Kidney (tissue), 14 donors: ENCODE results near the gene TBC1D12. TPM values are rescaled to one million over a fixed set of nuclear protein-coding genes. Genes with fewer than 3 reads are reported as not detected.

Experiments used
- DNase-seq, 5 donors: peaks; one replicate each; pipeline ENCODE4 v3.0.0-alpha.2; 2013 to 2020
- FAIRE-seq: peaks from 2 replicates; lab custom pipeline; 2012; peaks lifted over from hg19 to GRCh38; lab: Jason Lieb, UNC
- H3K27ac ChIP-seq, 2 donors: one replicate each; pipeline ENCODE4 v1.7.0; 2013; ENCODE audit warnings: low read depth in 2 of 2, low read length in 2 of 2, inconsistent platforms in 1 of 2
- H3K27me3 ChIP-seq: one replicate; pipeline ENCODE4 v1.7.1; 2013; ENCODE audit warnings: low read length, inconsistent platforms; ENCODE audit not compliant: control insufficient read depth, insufficient read depth
- H3K36me3 ChIP-seq, 3 donors: one replicate each; pipeline versions ENCODE4 v1.7.0 to v1.7.1; 2013; ENCODE audit warnings: low read length in 3 of 3, control low read depth in 1 of 3, inconsistent platforms in 1 of 3; ENCODE audit not compliant: insufficient read depth in 3 of 3, control insufficient read depth in 2 of 3
- H3K4me1 ChIP-seq, 3 donors: one replicate each; pipeline versions ENCODE4 v1.7.0 to v1.7.1; 2013; ENCODE audit warnings: low read length in 3 of 3, inconsistent platforms in 1 of 3, low read depth in 1 of 3; ENCODE audit not compliant: control insufficient read depth in 2 of 3, insufficient read depth in 2 of 3
- H3K4me3 ChIP-seq, 3 donors: one replicate each; pipeline versions ENCODE4 v1.7.0 to v1.8.1; 2013; ENCODE audit warnings: low read length in 3 of 3, control low read depth in 1 of 3, inconsistent platforms in 1 of 3
- H3K9ac ChIP-seq, 3 donors: one replicate each; pipeline versions ENCODE4 v1.7.0 to v1.7.1; 2013; ENCODE audit warnings: low read length in 3 of 3, control low read depth in 1 of 3, inconsistent platforms in 1 of 3
- H3K9me3 ChIP-seq, 3 donors: one replicate each; pipeline versions ENCODE4 v1.7.0 to v1.7.1; 2013; ENCODE audit warnings: low read length in 3 of 3, control low read depth in 1 of 3, inconsistent platforms in 1 of 3; ENCODE audit not compliant: control insufficient read depth in 2 of 3, insufficient read depth in 1 of 3
- CTCF ChIP-seq: IDR thresholded peaks from 3 replicates; pipeline ENCODE4 v1.5.1; 2012; ENCODE audit warnings: mild to moderate bottlenecking, moderate library complexity, borderline replicate concordance; ENCODE audit not compliant: insufficient read depth; ENCODE audit errors: extremely low read depth
- intact Hi-C: fragments of 100-400 bp; cut with DNase I; formaldehyde crosslinking; loops from one replicate; pipeline ENCODE4 v1.11.1; 2022
- polyA plus RNA-seq: library from polyadenylated mRNA; stranded (reverse); fragments of 350-450 nt; fragmentation: Illumina TruSeq; extraction: RNeasy Lipid Tissue Mini Kit (QIAGEN cat#74804); gene quantifications from one replicate; pipeline ENCODE4 v1.2.3, GENCODE V29; 2014; ENCODE audit warnings: low read depth, low replicate concordance; ENCODE audit not compliant: insufficient read depth
- total RNA-seq: library from RNA; stranded (reverse); fragmentation: NEBNext Ultra II Directional; extraction: Animal tissue kit (Norgen Biotek cat#: 25700); gene quantifications from one replicate; pipeline ENCODE4 v1.2.1, GENCODE V29; 2021
- donor health status: control.
- donor health status: control.
- donor health status: control.
- donor health status: control.
- donor health status: control.
- donor health status: DM: yes; HTN: yes; CAD: no.
- donor health status: Normal renal cell carcinoma (clear cell type).

The TBC1D12 gene
- total and polyA plus RNA-seq, 2 donors from 2014 or later: 4.4 to 13.1 TPM

- intact Hi-C loops: no loop called here
- no peak for TF ChIP-seq CTCF
- Histone ChIP-seq H3K27ac (no peak overlapping the region), H3K36me3 (no peaks in the 10 kb centered on the region), H3K4me3 (no peak overlapping the region), H3K4me1 (no peaks in the 10 kb centered on the region), H3K27me3 (no peaks in the 10 kb centered on the region), H3K9ac (no peak overlapping the region), H3K9me3 (peaks cover 0 to 9% (median 0%) of the 10 kb centered on the region in 3 donors)
- no peak for FAIRE-seq
- DNase-seq: no peak
Observed at GRCh38 chr10:94465684-94466083, 63.3 kb downstream of the TBC1D12 start.

GRCh38 chr10:94481410-94481809 is 79.1 kb downstream of the TBC1D12 start:
- Histone ChIP-seq H3K4me1 (no peaks in the 10 kb centered on the region), H3K27ac (no peak overlapping the region), H3K9ac (no peak overlapping the region), H3K9me3 (peaks cover 0 to 6% (median 0%) of the 10 kb centered on the region in 3 donors), H3K27me3 (no peaks in the 10 kb centered on the region), H3K36me3 (no peaks in the 10 kb centered on the region), H3K4me3 (no peak overlapping the region)
- DNase-seq (no peak), FAIRE-seq (no peak)
- intact Hi-C loops: no loop called here
- TF ChIP-seq CTCF: no peak

GRCh38 chr10:94483970-94484369 is 81.6 kb downstream of the TBC1D12 start:
- no peaks in the 10 kb centered on the region for H3K27me3 ChIP-seq
- H3K4me1 ChIP-seq: no peaks in the 10 kb centered on the region
- H3K4me3 ChIP-seq: no peak overlapping the region
- no peak for FAIRE-seq
- intact Hi-C loops: no loop called here
- TF ChIP-seq CTCF: no peak
- H3K36me3 ChIP-seq: no peaks in the 10 kb centered on the region
- H3K9me3 ChIP-seq: peaks cover 0 to 6% (median 0%) of the 10 kb centered on the region in 3 donors
- no peak overlapping the region for H3K9ac ChIP-seq
- DNase-seq: no peak
- no peak overlapping the region for H3K27ac ChIP-seq

GRCh38 chr10:94485094-94485493 is 82.8 kb downstream of the TBC1D12 start:
- Histone ChIP-seq H3K27me3 (no peaks in the 10 kb centered on the region), H3K4me1 (no peaks in the 10 kb centered on the region), H3K27ac (no peak overlapping the region), H3K9ac (no peak overlapping the region), H3K4me3 (no peak overlapping the region), H3K9me3 (peaks cover 0 to 6% (median 0%) of the 10 kb centered on the region in 3 donors), H3K36me3 (no peaks in the 10 kb centered on the region)
- intact Hi-C loops: no loop called here
- DNase-seq (no peak), FAIRE-seq (no peak)
- no peak for TF ChIP-seq CTCF
